Activated CD4-positive, alpha-beta T cell treated with anti-CD3 and anti-CD28 coated beads, Interleukin-2, amount 10 ng/mL, durations not matched to agents 24 days and 14 days (primary cell): Measurements from ENCODE around the gene LEMD3. TPM values are rescaled to one million over a fixed set of nuclear protein-coding genes. Genes with fewer than 3 reads are reported as not detected.

Source experiments
- DNase-seq: peaks from one replicate; pipeline ENCODE4 v3.0.0; 2022
- H3K27ac Mint-ChIP-seq: one replicate; pipeline ENCODE4 v1.8.0; 2022; ENCODE audit warnings: mild to moderate bottlenecking, mixed read lengths
- H3K27me3 Mint-ChIP-seq: one replicate; pipeline ENCODE4 v1.8.0; 2022; ENCODE audit warnings: mixed read lengths
- H3K36me3 Mint-ChIP-seq: one replicate; pipeline ENCODE4 v1.8.0; 2022; ENCODE audit warnings: low read depth, mild to moderate bottlenecking, mixed read lengths
- H3K4me1 Mint-ChIP-seq: one replicate; pipeline ENCODE4 v1.8.0; 2021; ENCODE audit warnings: mixed read lengths
- H3K4me3 Mint-ChIP-seq: one replicate; pipeline ENCODE4 v1.8.0; 2022; ENCODE audit warnings: mild to moderate bottlenecking, moderate library complexity, mixed read lengths
- H3K9me3 Mint-ChIP-seq: one replicate; pipeline ENCODE4 v1.8.0; 2021; ENCODE audit warnings: mixed read lengths
- intact Hi-C: fragments of 100-400 bp; cut with micrococcal nuclease; formaldehyde crosslinking; loops from one replicate; pipeline ENCODE4 v1.15.1; 2023
- total RNA-seq: library from RNA; stranded (reverse); gene quantifications from 2 replicates; pipeline ENCODE4 v1.2.3, GENCODE V29; 2022

Gene LEMD3
- total RNA-seq, 1 donor from 2014 or later = 30.0 TPM

DNA sequence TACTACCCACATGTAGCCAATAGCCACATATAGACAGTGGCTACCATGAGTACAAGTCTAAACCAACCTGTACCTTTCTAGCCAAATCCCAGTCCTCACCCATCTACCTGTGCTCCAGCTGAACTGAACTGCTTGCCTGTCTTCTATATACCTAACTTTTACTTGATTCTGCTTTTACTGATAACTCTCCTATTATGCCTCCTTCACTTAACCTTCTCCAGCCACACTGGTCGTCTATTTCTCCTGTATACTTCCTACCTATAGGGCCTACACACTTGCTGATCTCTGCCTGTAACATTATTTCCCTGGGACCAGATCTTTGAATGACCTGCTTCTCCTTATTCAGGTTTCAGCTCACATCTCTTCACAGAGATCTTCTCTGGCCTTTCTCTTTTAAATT, 83.1 kb downstream of the LEMD3 start:
- H3K4me3 Mint-ChIP-seq = no peak overlapping the region
- H3K27me3 Mint-ChIP-seq = peaks cover 6% of the 10 kb centered on the region
- peaks cover 4% of the 10 kb centered on the region for H3K9me3 Mint-ChIP-seq
- intact Hi-C loops = no loop called here
- H3K4me1 Mint-ChIP-seq = peaks cover 16% of the 10 kb centered on the region
- DNase-seq = no peak
- H3K36me3 Mint-ChIP-seq = peaks cover 15% of the 10 kb centered on the region
- H3K27ac Mint-ChIP-seq = no peak overlapping the region

DNA sequence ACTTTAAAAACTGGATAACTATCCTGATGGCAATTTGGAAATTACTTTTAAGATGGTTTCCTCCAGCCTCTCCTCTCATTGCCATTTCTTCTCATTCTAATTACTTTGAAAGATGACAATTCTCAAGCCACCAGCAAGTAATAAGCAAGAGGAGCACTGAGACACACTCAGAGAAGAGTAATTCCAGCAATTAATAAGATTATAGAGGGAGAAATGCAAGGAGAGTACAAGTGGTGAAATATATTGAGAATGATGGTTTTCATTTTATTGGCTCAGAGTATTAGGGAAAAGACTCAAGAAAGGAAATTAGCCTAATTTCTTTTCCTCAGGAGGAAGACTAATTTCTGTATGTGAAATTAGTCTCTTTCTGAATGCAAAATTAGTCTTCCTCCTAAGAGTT, 88.6 kb downstream of the LEMD3 start:
- DNase-seq = no peak
- Mint-ChIP-seq H3K4me1 (no peaks in the 10 kb centered on the region), H3K36me3 (no peaks in the 10 kb centered on the region), H3K27ac (no peak overlapping the region), H3K27me3 (peaks cover 10% of the 10 kb centered on the region), H3K9me3 (no peaks in the 10 kb centered on the region), H3K4me3 (no peak overlapping the region)
- intact Hi-C loops = no loop called here

DNA sequence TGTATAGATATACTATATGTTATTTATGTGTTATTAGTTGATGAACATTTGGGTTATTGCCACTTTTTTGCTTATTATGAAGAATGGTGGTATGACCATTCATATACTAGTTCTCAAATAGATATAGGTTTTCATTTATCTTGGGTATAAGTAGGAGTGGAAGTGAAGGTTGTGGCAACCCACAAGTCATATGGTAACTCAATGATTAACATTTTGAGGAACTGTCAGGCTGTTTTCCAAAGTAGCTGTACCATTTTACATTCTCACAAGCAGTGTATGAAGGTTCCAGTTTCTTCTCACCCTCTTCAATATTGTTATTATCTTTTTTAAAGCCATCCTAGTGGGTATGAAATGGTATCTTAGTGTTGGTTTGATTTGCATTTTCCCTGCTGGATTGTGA, 90.1 kb downstream of the LEMD3 start:
- no peak for DNase-seq
- intact Hi-C loops = no loop called here
- Mint-ChIP-seq H3K4me1 (no peaks in the 10 kb centered on the region), H3K36me3 (no peaks in the 10 kb centered on the region), H3K4me3 (no peak overlapping the region), H3K9me3 (no peaks in the 10 kb centered on the region), H3K27ac (no peak overlapping the region), H3K27me3 (peaks cover 8% of the 10 kb centered on the region)

GRCh38 chr12:65263777-65264176, 94.4 kb downstream of the LEMD3 start:
- H3K4me3 Mint-ChIP-seq = no peak overlapping the region
- no peaks in the 10 kb centered on the region for H3K36me3 Mint-ChIP-seq
- peaks cover 19% of the 10 kb centered on the region for H3K27me3 Mint-ChIP-seq
- no peak overlapping the region for H3K27ac Mint-ChIP-seq
- intact Hi-C loops = no loop called here
- H3K4me1 Mint-ChIP-seq = no peaks in the 10 kb centered on the region
- no peak for DNase-seq
- no peaks in the 10 kb centered on the region for H3K9me3 Mint-ChIP-seq

- DNase-seq = no peak
- no peaks in the 10 kb centered on the region for H3K4me1 Mint-ChIP-seq
- no peaks in the 10 kb centered on the region for H3K36me3 Mint-ChIP-seq
- intact Hi-C loops = no loop called here
- no peak overlapping the region for H3K27ac Mint-ChIP-seq
- peaks cover 21% of the 10 kb centered on the region for H3K27me3 Mint-ChIP-seq
- H3K4me3 Mint-ChIP-seq = no peak overlapping the region
- H3K9me3 Mint-ChIP-seq = no peaks in the 10 kb centered on the region
Measured at GRCh38 chr12:65266408-65266807, 97.0 kb downstream of the LEMD3 start.

DNA sequence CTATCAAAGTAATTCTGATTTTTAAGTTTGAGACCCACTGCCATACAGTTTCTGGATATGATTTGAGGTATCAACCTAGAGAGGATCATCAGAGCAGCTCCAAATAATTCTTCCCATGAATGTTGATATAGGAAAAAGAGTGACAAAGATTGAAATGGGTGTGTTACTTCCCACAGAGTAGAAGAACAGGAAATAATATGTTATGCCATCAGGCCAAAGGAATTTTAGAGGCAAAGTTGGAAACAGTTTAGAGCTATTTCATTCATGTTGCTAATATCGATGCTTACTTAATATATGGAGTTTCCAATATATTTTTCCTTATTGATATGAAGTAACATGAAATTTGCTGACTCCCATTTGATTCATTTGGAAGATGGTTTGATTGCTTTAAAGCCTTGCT, 100.2 kb downstream of the LEMD3 start:
- no peak overlapping the region for H3K4me3 Mint-ChIP-seq
- DNase-seq = no peak
- no peaks in the 10 kb centered on the region for H3K9me3 Mint-ChIP-seq
- H3K4me1 Mint-ChIP-seq = no peaks in the 10 kb centered on the region
- intact Hi-C loops = no loop called here
- H3K36me3 Mint-ChIP-seq = no peaks in the 10 kb centered on the region
- peaks cover 30% of the 10 kb centered on the region for H3K27me3 Mint-ChIP-seq
- H3K27ac Mint-ChIP-seq = no peak overlapping the region

GRCh38 chr12:65274602-65275272, 105.4 kb downstream of the LEMD3 start:
- peaks cover 52% of the 10 kb centered on the region for H3K27me3 Mint-ChIP-seq
- peaks cover 2% of the 10 kb centered on the region for H3K4me1 Mint-ChIP-seq
- no peak overlapping the region for H3K4me3 Mint-ChIP-seq
- no peak for DNase-seq
- intact Hi-C loops = no loop called here
- no peak overlapping the region for H3K27ac Mint-ChIP-seq
- no peaks in the 10 kb centered on the region for H3K36me3 Mint-ChIP-seq
- no peaks in the 10 kb centered on the region for H3K9me3 Mint-ChIP-seq

DNA sequence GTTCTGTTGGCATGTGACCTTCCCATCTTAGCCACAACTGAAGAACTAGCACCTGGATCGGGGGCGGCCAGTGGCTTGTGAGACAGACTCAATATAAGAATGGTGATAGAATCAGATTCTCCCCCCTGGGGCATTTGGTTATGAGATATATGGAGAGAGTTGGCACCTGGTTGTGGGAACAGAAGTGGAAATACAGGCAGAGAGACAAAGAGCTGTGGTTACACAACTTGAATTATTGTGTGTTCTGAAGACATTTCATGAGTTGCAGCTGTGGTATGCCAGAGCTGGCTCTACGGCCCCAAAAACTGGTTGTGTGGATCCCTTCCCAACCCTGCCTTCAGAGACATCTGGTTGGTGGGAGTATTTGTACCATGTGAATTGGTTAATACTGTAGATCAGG, 106.2 kb downstream of the LEMD3 start:
- no peak for DNase-seq
- H3K27me3 Mint-ChIP-seq = peaks cover 59% of the 10 kb centered on the region
- intact Hi-C loops = no loop called here
- H3K9me3 Mint-ChIP-seq = no peaks in the 10 kb centered on the region
- peaks cover 2% of the 10 kb centered on the region for H3K4me1 Mint-ChIP-seq
- no peak overlapping the region for H3K27ac Mint-ChIP-seq
- no peaks in the 10 kb centered on the region for H3K36me3 Mint-ChIP-seq
- no peak overlapping the region for H3K4me3 Mint-ChIP-seq

DNA sequence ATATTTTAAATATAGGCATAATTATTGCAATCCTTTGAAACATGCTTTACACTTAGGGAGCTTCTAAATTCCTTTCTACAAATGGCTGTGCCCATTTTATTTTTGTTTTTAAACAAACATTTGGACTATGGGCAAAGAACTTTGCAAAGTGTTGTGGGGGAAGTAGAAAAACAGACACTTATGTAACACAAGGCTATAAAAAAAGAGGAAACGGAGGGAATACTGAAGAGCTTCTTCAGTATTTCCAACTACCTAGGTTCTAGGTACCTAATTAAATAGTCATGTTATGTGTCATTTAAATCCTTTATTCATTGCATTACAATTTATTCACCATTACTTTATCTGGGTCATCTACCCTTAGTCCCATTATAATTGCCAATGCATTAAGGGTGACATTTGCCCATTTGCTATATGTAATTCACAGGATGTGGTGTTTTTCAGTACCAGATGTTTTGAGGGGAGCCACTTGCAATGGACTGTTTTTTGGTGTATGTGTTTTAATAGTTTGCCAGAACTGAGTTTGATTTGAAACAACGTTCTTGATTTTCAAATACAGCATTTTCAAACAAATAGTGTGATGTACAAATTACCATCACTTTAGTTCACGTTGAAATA, 107.6 kb downstream of the LEMD3 start:
- Mint-ChIP-seq H3K4me3 (no peak overlapping the region), H3K4me1 (peaks cover 2% of the 10 kb centered on the region), H3K9me3 (no peaks in the 10 kb centered on the region), H3K27me3 (peaks cover 68% of the 10 kb centered on the region), H3K27ac (no peak overlapping the region), H3K36me3 (no peaks in the 10 kb centered on the region)
- intact Hi-C loops = no loop called here
- no peak for DNase-seq

GRCh38 chr12:65277994-65278575, 108.7 kb downstream of the LEMD3 start:
- DNase-seq = no peak
- peaks cover 2% of the 10 kb centered on the region for H3K4me1 Mint-ChIP-seq
- no peaks in the 10 kb centered on the region for H3K36me3 Mint-ChIP-seq
- intact Hi-C loops = no loop called here
- peaks cover 73% of the 10 kb centered on the region for H3K27me3 Mint-ChIP-seq
- peak overlapping the region; percentile 67 for H3K4me3 Mint-ChIP-seq
- H3K27ac Mint-ChIP-seq = no peak overlapping the region
- H3K9me3 Mint-ChIP-seq = no peaks in the 10 kb centered on the region

GRCh38 chr12:65278576-65279368, 109.4 kb downstream of the LEMD3 start, which contains the start of gene MSRB3:
MSRB3 (plus strand) TSS chr12:65278683; CDS start chr12:65308580, 29,897 bp downstream.
- intact Hi-C loops = no loop called here
- no peak within 1 kb of the TSS for H3K27ac Mint-ChIP-seq
- no peaks in the 10 kb centered on the region for H3K36me3 Mint-ChIP-seq
- H3K4me3 Mint-ChIP-seq = peak within 1 kb of the TSS; percentile 67
- DNase-seq = peak; percentile 70
- H3K9me3 Mint-ChIP-seq = no peaks in the 10 kb centered on the region
- peaks cover 72% of the 10 kb centered on the region for H3K27me3 Mint-ChIP-seq
- peaks cover 2% of the 10 kb centered on the region for H3K4me1 Mint-ChIP-seq

- H3K27ac Mint-ChIP-seq = no peak overlapping the region
- intact Hi-C loops = no loop called here
- H3K4me1 Mint-ChIP-seq = peaks cover 2% of the 10 kb centered on the region
- no peaks in the 10 kb centered on the region for H3K9me3 Mint-ChIP-seq
- H3K4me3 Mint-ChIP-seq = peak overlapping the region; percentile 58
- H3K36me3 Mint-ChIP-seq = no peaks in the 10 kb centered on the region
- H3K27me3 Mint-ChIP-seq = peaks cover 67% of the 10 kb centered on the region
- DNase-seq = no peak
Measured at GRCh38 chr12:65279369-65280112, 110.2 kb downstream of the LEMD3 start.

GRCh38 chr12:65280306-65280705, 110.9 kb downstream of the LEMD3 start:
- Mint-ChIP-seq H3K4me3 (no peak overlapping the region), H3K4me1 (peaks cover 2% of the 10 kb centered on the region), H3K27ac (no peak overlapping the region), H3K27me3 (peaks cover 61% of the 10 kb centered on the region), H3K36me3 (no peaks in the 10 kb centered on the region), H3K9me3 (no peaks in the 10 kb centered on the region)
- intact Hi-C loops = no loop called here
- no peak for DNase-seq
